B cell (primary cell): ENCODE results near the gene ARHGEF10L. TPM values are rescaled to one million over a fixed set of nuclear protein-coding genes. Genes with fewer than 3 reads are reported as not detected.

Experiments used
- ATAC-seq: fragments of 200-7000 bp; cut with Tn5 transposase; one replicate; pipeline ENCODE4 v1.10.0; 2021; ENCODE audit warnings: low read depth, mild to moderate bottlenecking, moderate number of reproducible peaks, moderate library complexity
- CTCF ChIA-PET: fragments of 350-600 bp; sonication (Branson Sonifier 250); formaldehyde crosslinking; loops from one replicate; lab custom pipeline; 2021; ENCODE audit warnings: antibody characterized with exemption, inconsistent platforms; lab: Charles Lee
- POLR2A ChIA-PET: fragments of 350-600 bp; sonication (Branson Sonifier 250); formaldehyde crosslinking; loops from one replicate; lab custom pipeline; 2021; ENCODE audit warnings: antibody characterized with exemption; lab: Charles Lee
- DNase-seq: peaks from one replicate; pipeline ENCODE4 v3.0.0; 2013
- H2AFZ ChIP-seq: 2 replicates; pipeline ENCODE4 v1.6.1; 2012; ENCODE audit warnings: mild to moderate bottlenecking, low read depth, low read length; ENCODE audit not compliant: insufficient read depth, poor library complexity, severe bottlenecking
- H3K27ac ChIP-seq, 2 donors: 1 replicate in 1 of 2; 2 replicates in 1 of 2; pipeline ENCODE4 v1.5.1; 2012 to 2013; ENCODE audit warnings: low read length in 2 of 2, mild to moderate bottlenecking in 2 of 2, moderate library complexity in 1 of 2
- H3K27me3 ChIP-seq, 4 experiments: fragments of 200-600 bp in 1 of 4; sonication (generic) in 1 of 4; replicated peaks in 1 of 4; 1 replicate in 2 of 4; 2 replicates in 2 of 4; pipeline versions ENCODE4 v1.6.1 to v1.7.0; 2013 to 2016; ENCODE audit warnings: low read length in 3 of 4, mild to moderate bottlenecking in 2 of 4, mixed read lengths in 1 of 4, moderate library complexity in 1 of 4; ENCODE audit not compliant: insufficient read depth in 4 of 4, control insufficient read depth in 3 of 4; ENCODE audit errors: control extremely low read depth in 1 of 4
- H3K36me3 ChIP-seq, 2 experiments: replicated peaks in 1 of 2; 1 replicate in 1 of 2; 2 replicates in 1 of 2; pipeline versions ENCODE4 v1.6.1 to v1.7.1; 2013; ENCODE audit warnings: low read length in 1 of 2; ENCODE audit not compliant: insufficient read depth in 2 of 2, control insufficient read depth in 1 of 2; ENCODE audit errors: control extremely low read depth in 1 of 2, extremely low read depth in 1 of 2
- H3K4me1 ChIP-seq, 2 donors: fragments of 200-600 bp in 1 of 2; sonication (generic) in 1 of 2; 1 replicate in 1 of 2; 2 replicates in 1 of 2; pipeline versions ENCODE4 v1.5.1 to v1.6.1; 2013 to 2017; ENCODE audit warnings: low read length in 2 of 2; ENCODE audit not compliant: control insufficient read depth in 2 of 2, insufficient read depth in 2 of 2
- H3K4me2 ChIP-seq: replicated peaks from 2 replicates; pipeline ENCODE3; 2012; ENCODE audit warnings: mild to moderate bottlenecking, low read depth, low read length; ENCODE audit not compliant: poor library complexity, severe bottlenecking
- H3K4me3 ChIP-seq, 5 experiments: fragments of 200-600 bp in 1 of 5; sonication (generic) in 1 of 5; 1 replicate in 3 of 5; 2 replicates in 2 of 5; pipeline versions ENCODE4 v1.5.1 to v1.7.0; 2011 to 2016; ENCODE audit warnings: low read length in 4 of 5, mild to moderate bottlenecking in 4 of 5, low read depth in 2 of 5, control low read depth in 1 of 5, moderate library complexity in 1 of 5; ENCODE audit not compliant: insufficient read depth in 1 of 5; ENCODE audit errors: control extremely low read depth in 1 of 5, extremely low read depth in 1 of 5
- H3K79me2 ChIP-seq: fragments of 200-600 bp; sonication (generic); one replicate; pipeline ENCODE4 v1.6.0; 2016; ENCODE audit warnings: low read length; ENCODE audit not compliant: control insufficient read depth, insufficient read depth
- H3K9ac ChIP-seq: fragments of 200-600 bp; sonication (generic); 2 replicates; pipeline ENCODE4 v1.6.1; 2017; ENCODE audit warnings: mild to moderate bottlenecking, low read length, moderate library complexity
- H3K9me3 ChIP-seq, 3 donors: one replicate each; pipeline versions ENCODE4 v1.6.1 to v1.7.1; 2013; ENCODE audit warnings: low read length in 2 of 3; ENCODE audit not compliant: control insufficient read depth in 2 of 3, insufficient read depth in 1 of 3; ENCODE audit errors: control extremely low read depth in 1 of 3
- H4K20me1 ChIP-seq: 2 replicates; pipeline ENCODE4 v1.6.0; 2012; ENCODE audit warnings: mild to moderate bottlenecking, low read length; ENCODE audit not compliant: insufficient read depth, control insufficient read depth, poor library complexity, severe bottlenecking
- H3K27ac Mint-ChIP-seq: one replicate; pipeline ENCODE4 v1.8.0; 2021; ENCODE audit warnings: mixed read lengths
- H3K27me3 Mint-ChIP-seq: one replicate; pipeline ENCODE4 v1.8.0; 2021; ENCODE audit warnings: mixed read lengths
- H3K4me1 Mint-ChIP-seq: one replicate; pipeline ENCODE4 v1.8.0; 2021; ENCODE audit warnings: mixed read lengths
- H3K4me3 Mint-ChIP-seq: one replicate; pipeline ENCODE4 v1.8.0; 2021; ENCODE audit warnings: mixed read lengths
- H3K9me3 Mint-ChIP-seq: one replicate; pipeline ENCODE4 v1.8.0; 2022; ENCODE audit warnings: mixed read lengths; ENCODE audit not compliant: insufficient read depth
- EZH2 ChIP-seq: IDR thresholded peaks from 2 replicates; pipeline ENCODE4 v1.6.1; 2012; ENCODE audit warnings: borderline replicate concordance, low read depth, mild to moderate bottlenecking, moderate library complexity, low read length; ENCODE audit not compliant: insufficient read depth, poor library complexity, severe bottlenecking
- WGBS: methylation state at CpG from one replicate; pipeline ENCODE4 v1.1.5; 2013; ENCODE audit warnings: missing lambda C conversion rate; ENCODE audit not compliant: insufficient coverage; 5-methylcytosine and 5-hydroxymethylcytosine counted together
- intact Hi-C: fragments of 100-400 bp; cut with micrococcal nuclease; formaldehyde crosslinking; loops from one replicate; pipeline ENCODE4 v1.10.0; 2022
- polyA plus RNA-seq: library from polyadenylated mRNA; depleted of rRNA; stranded (reverse); fragments of >200 nt; gene quantifications from 2 replicates; pipeline ENCODE4 v1.2.3, GENCODE V29; 2012
- total RNA-seq, 2 donors: library from RNA; stranded (reverse); fragments of 120-200 nt in 1 of 2; gene quantifications; 1 replicate in 1 of 2; 2 replicates in 1 of 2; pipeline versions ENCODE4 v1.2.3 to v1.2.4, GENCODE V29; 2013 to 2022
- TF ChIP-seq, protein P1 (sequence below): fragments of 200-600 bp; IDR thresholded peaks from one replicate; pipeline ENCODE4 v1.8.0; 2022; ENCODE audit warnings: antibody characterized with exemption, mild to moderate bottlenecking

Gene ARHGEF10L
- total and polyA plus RNA-seq, 2 donors (not counting 1 experiment from before 2014, with no cell fraction given) = 2.0 to 4.9 TPM

DNA sequence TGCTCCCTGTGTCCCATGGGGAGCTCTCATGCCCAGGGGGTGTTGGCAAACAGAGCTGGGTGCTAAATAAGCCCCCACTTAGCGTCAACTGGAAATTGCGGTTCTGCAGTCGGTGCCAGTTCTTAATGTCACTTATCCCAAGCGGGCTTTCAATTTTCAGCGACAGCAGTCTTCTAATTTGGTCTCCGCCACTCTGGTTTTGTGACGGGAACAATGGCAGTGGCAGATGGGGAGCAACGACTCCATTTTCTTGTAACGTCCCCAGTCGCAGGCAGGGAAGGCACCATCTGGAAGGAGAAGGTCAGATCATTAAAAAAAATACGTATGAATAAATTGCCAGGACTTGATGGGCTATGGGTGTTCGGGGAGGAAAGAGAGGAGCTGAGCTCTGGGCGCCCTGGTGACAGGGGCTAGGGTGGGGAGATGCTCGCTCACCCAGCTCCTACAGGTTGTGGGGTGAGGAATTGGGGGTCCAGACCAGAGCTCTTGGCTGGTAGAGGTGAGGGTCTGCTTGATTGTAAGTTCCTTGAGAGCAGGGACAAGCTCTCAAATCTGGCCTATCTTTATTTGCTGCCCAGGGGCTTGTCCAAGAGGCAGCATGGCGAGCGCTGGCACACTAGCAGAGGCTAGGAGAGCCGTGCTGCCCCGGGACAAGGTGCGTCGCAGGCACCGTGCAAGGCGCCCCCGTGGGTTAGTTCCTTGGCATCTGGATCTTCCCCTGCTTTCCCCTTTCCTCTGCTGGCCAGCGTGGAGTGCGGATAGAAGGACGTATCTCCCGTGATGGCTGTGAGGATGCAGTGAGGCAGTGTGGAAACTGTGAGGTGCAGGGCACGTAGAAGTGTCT, 105.8 kb downstream of the ARHGEF10L start:
- Mint-ChIP-seq H3K27me3 (peaks cover 4% of the 10 kb centered on the region), H3K9me3 (no peaks in the 10 kb centered on the region), H3K4me1 (no peaks in the 10 kb centered on the region), H3K4me3 (no peak overlapping the region), H3K27ac (no peak overlapping the region)
- peaks cover 0 to 3% (median 0%) of the 10 kb centered on the region in 4 experiments for H3K27me3 ChIP-seq
- no peak overlapping the region for H2AFZ ChIP-seq
- H3K9me3 ChIP-seq = no peaks in the 10 kb centered on the region
- H3K36me3 ChIP-seq = no peaks in the 10 kb centered on the region
- ChIA-PET POLR2A (no interaction called here), CTCF (no interaction called here)
- no peaks in the 10 kb centered on the region for H3K4me1 ChIP-seq
- no peaks in the 10 kb centered on the region for H4K20me1 ChIP-seq
- no peak for TF ChIP-seq EZH2
- TF ChIP-seq, protein P1, sequence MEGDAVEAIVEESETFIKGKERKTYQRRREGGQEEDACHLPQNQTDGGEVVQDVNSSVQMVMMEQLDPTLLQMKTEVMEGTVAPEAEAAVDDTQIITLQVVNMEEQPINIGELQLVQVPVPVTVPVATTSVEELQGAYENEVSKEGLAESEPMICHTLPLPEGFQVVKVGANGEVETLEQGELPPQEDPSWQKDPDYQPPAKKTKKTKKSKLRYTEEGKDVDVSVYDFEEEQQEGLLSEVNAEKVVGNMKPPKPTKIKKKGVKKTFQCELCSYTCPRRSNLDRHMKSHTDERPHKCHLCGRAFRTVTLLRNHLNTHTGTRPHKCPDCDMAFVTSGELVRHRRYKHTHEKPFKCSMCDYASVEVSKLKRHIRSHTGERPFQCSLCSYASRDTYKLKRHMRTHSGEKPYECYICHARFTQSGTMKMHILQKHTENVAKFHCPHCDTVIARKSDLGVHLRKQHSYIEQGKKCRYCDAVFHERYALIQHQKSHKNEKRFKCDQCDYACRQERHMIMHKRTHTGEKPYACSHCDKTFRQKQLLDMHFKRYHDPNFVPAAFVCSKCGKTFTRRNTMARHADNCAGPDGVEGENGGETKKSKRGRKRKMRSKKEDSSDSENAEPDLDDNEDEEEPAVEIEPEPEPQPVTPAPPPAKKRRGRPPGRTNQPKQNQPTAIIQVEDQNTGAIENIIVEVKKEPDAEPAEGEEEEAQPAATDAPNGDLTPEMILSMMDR = no peak
- no peak for DNase-seq
- H3K79me2 ChIP-seq = no peaks in the 10 kb centered on the region
- WGBS = 88% methylated on average over 26 of the region's 28 CpGs
- ATAC-seq = no peak
- no peak overlapping the region for H3K27ac ChIP-seq
- H3K4me2 ChIP-seq = no peak overlapping the region
- no peak overlapping the region for H3K4me3 ChIP-seq
- intact Hi-C loops = no loop called here
- H3K9ac ChIP-seq = no peak overlapping the region
